SU-DHL-6 (cell line): Measurements from ENCODE around the gene ALDOA.

ENCODE experiments used
- EZH2phosphoT487 ChIP-seq: fragments of 200-600 bp; sonication (generic), shearing (Covaris generic); conservative IDR thresholded peaks from 2 replicates; pipeline ENCODE4 v1.6.1; 2018; ENCODE audit warnings: mild to moderate bottlenecking, antibody characterized with exemption, low read length, moderate library complexity, mixed read lengths
- TF ChIP-seq, protein P1 (sequence below): fragments of 200-600 bp; sonication (generic); IDR thresholded peaks from one replicate; pipeline ENCODE4 v1.5.1; 2017; ENCODE audit warnings: antibody characterized with exemption, mild to moderate bottlenecking, low read length, moderate library complexity; ENCODE audit not compliant: insufficient read depth, poor library complexity, severe bottlenecking

DNA sequence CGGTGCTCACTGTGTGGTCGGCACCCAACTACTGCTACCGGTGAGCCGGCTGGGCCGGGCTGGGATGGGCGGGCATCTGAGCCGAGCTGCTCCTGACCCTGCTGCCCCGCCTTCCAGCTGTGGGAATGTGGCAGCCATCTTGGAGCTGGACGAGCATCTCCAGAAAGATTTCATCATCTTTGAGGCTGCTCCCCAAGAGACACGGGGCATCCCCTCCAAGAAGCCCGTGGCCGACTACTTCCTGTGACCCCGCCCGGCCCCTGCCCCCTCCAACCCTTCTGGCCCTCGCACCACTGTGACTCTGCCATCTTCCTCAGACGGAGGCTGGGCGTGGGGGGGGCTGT is 19.2 kb downstream of the ALDOA start:
- TF ChIP-seq, protein P1, sequence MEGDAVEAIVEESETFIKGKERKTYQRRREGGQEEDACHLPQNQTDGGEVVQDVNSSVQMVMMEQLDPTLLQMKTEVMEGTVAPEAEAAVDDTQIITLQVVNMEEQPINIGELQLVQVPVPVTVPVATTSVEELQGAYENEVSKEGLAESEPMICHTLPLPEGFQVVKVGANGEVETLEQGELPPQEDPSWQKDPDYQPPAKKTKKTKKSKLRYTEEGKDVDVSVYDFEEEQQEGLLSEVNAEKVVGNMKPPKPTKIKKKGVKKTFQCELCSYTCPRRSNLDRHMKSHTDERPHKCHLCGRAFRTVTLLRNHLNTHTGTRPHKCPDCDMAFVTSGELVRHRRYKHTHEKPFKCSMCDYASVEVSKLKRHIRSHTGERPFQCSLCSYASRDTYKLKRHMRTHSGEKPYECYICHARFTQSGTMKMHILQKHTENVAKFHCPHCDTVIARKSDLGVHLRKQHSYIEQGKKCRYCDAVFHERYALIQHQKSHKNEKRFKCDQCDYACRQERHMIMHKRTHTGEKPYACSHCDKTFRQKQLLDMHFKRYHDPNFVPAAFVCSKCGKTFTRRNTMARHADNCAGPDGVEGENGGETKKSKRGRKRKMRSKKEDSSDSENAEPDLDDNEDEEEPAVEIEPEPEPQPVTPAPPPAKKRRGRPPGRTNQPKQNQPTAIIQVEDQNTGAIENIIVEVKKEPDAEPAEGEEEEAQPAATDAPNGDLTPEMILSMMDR: no peak
- no peak for TF ChIP-seq EZH2phosphoT487
